DMS114 treated with DMSO at 0.1 percent for 48 hours (cell line): Measurements from ENCODE around the gene STK40.

Experiments
- DNase-seq: peaks from one replicate; lab custom pipeline; 2025; ENCODE audit not compliant: unreplicated experiment; lab: John Stamatoyannopoulos, UW

The STK40 gene

GRCh38 chr1:36398370-36398977, 12.8 kb upstream of the STK40 start:
- no peak for DNase-seq

DNA sequence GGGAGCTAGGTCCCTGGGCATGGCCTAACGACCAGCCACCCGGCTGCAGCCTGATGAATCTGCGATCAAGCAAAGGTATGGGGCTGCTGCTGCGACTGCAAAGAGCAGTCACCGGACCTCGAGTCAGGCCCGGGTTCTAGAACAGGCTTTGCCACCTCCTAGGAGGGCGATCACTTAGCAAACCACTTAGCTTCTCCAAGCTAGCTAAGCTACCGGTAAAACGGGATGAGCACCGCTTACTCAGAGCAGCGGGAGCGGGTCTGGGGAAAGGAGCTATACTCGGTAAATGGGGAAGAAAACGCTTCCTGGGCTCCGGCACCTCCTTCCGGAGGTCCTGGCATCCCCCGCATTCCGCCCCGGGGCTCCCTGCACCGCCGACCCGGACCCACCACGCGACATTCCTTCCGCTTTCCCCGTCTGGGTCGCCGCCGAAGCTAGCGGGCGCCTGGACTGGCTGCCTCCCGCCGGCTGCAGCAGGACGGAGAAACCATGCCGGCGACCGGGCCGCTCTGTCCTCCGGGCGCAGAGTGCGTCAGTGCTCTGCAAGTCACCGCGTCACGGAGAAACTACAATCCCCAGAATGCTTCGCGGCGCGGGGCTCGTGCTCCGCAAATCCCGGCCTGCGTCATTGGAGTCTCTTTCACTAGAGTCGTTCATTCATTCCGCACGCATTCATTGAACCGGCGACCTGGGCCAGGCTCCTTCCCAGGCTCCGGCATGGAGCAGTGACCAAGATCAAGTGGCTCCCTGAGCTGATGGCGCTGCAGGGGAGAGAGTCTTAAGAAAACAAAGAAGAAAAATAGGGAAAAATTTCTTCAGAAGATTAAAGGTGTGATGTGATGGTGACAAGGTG, 11.9 kb upstream of the STK40 start, which contains the start of gene LSM10:
LSM10 (minus strand) TSS at position 531 of the 853 bp plus-strand sequence. CDS start 3,779 bp downstream, outside the sequence.
- DNase-seq = peak; percentile 92

GRCh38 chr1:36397083-36397377, 11.3 kb upstream of the STK40 start:
- no peak for DNase-seq

DNA sequence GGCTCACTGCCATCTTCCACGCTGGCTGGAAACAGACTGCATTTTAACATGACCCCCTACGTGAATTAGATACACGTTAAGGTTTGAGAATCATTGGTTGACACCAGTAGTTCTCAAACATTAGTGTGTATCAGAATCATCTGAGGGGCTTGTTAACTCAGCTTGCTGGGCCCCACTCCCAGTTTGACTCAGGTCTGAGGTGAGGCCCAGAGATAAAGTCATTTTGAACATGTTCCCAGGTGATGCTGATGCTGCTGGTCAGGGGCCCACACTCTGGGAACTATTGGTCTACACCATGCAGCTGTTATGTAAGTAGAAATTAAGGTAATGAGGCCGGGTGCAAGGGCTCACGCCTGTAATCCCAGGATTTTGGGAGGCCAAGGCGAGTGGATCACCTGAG, 10.6 kb upstream of the STK40 start:
- no peak for DNase-seq

- DNase-seq = no peak
Measured at GRCh38 chr1:36393686-36394085, 8.0 kb upstream of the STK40 start.

GRCh38 chr1:36392836-36393235, 7.1 kb upstream of the STK40 start:
- no peak for DNase-seq

DNA sequence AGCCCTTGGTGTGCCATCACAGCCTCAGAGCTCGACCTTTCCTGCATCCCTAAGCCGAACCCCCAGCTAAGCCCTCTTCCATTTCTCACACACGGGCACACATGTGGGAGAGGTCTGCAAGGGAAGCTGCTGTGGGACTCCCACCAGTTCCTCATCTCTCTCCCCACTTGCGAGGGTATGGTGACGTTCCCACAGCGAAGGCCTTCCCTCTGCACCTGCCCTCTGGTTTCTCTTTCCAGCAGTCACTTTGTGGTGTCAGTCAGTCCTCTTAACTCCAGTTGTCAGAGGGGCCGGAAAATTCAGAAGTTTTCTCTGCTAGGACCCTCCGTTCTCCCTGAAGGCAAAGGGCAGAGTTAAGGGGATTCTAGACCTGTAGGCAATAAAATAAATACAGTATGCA, 5.5 kb upstream of the STK40 start:
- no peak for DNase-seq

GRCh38 chr1:36390411-36390810, 4.7 kb upstream of the STK40 start:
- DNase-seq = no peak

GRCh38 chr1:36389999-36390398, 4.3 kb upstream of the STK40 start:
- no peak for DNase-seq

- DNase-seq = no peak
Measured at GRCh38 chr1:36389261-36389660, 3.5 kb upstream of the STK40 start.

- DNase-seq = no peak
Measured at GRCh38 chr1:36387141-36387949, 1.6 kb upstream of the STK40 start.

DNA sequence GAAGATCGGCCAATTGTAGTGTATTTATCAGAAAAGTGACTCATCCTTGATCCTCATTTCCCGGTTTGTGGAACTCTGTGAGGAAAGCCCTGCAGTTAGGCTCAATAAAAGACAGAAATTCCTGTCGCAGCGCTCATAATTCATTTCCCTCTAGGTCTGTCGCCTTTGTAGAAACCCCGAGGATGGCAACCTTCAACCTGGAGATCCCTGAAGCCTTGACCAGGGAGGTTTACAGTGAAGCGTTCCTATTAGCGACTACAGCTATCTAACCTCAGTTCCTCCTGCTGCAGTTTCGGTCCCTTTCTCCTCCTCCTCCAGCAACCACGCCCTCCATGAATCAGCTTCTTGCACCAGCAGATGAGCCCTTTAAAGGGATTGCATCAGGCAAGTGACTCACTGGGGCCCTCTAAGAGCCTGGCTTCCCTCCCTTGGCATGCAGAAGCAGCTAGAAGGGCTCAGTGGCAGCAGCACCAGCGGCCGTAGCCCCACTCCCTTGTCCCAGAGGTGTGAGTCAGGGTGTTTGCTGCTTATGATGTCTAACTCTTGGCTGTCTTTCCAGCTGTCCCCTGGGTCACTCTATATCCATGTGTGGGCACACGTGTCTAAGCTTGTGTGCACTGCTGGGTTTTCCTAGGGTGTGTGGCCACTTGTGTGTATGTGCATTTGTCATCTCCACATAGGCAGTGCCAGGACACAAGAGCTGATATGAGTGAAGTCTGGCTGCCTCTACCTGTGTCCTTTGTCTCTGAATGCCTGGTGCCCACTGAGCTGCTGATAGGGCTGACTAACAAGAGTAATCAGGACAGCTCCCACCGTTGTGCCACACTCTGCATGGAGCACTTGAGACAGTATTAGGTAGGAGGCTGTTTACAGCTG, 779 bp upstream of the STK40 start:
- DNase-seq = peak; percentile 59

DNA sequence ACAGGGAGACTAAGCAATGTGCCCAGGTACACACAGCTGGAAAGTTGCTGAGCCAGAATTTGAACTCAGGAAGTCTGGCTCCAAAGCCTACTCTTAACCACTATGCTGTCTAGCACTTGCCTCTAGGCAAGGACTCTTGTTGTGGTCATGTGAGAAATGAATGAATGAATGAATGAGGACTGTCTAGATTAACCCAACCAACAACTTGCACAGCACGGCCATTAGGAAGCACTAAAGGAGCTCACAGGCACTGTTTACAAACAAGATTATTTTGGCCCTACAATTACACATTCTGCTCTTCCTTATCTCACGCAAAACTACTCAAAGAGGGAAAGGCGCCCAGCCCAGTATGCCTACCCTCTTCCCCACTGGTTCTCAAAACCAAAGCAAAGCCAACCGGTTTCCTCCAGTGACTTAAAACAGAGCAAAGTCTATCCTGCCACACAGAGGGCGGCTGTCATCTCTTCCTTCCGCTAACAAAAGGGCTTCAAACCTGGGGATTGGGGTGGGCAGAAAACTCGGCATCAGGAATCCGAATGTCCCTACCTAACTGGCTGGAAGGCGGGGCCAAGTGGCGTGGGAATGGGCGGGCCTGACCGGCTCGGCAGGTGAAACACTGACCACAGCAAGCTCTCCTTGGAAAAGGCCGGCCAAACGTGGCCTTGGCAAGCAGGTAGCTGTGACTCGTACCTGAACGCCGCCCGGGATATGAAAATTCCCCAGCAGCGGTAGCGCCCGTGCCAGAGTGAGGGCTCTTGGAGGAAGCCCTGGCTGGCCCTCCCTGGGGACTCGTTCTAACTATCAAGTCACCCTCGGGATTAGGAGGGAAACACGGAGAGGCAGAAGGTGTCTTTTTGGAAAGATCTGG, 948 bp downstream of the STK40 start:
- DNase-seq = no peak

GRCh38 chr1:36383240-36383639, 2.5 kb downstream of the STK40 start:
- DNase-seq = no peak

- no peak for DNase-seq
Measured at GRCh38 chr1:36382669-36383068, 3.1 kb downstream of the STK40 start.

DNA sequence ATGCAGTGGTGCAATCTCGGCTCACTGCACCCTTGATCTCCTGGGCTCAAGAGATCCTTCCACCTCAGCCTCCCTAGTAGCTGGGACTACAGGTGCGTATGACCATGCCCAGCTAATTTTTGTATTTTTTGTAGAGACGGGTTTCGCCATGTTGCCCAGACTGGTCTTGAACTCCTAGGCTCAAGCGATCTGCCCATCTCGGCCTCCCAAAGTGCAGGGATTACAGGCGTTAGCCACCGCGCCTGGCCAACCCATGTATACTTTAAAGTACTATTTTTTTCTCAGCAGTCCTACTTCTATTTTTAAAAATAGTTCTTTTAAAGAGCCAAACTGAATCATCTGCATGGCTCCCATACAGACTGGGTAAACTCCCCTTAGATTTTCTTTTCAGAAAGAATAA, 3.5 kb downstream of the STK40 start:
- no peak for DNase-seq

GRCh38 chr1:36381405-36381804, 4.3 kb downstream of the STK40 start:
- DNase-seq = no peak

DNA sequence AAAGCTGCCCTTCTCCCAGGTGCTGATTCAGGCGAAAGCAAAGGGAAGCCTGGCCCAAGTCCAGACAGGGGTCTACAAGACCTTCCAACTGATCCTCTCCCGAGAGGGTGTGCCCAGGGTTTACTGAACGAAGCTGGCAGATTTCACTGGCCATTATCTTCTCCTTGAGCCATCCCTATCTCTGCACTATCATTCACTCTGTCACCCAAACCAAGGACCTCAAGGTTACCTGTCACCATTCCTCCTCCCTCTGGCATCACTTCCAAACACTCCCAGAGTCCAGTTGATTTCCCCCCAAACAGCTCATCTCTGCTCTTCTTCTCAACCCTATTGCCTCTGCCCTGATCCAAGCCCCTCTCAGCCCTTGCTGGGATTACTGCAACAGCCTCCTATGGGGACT, 4.9 kb downstream of the STK40 start:
- no peak for DNase-seq

DNA sequence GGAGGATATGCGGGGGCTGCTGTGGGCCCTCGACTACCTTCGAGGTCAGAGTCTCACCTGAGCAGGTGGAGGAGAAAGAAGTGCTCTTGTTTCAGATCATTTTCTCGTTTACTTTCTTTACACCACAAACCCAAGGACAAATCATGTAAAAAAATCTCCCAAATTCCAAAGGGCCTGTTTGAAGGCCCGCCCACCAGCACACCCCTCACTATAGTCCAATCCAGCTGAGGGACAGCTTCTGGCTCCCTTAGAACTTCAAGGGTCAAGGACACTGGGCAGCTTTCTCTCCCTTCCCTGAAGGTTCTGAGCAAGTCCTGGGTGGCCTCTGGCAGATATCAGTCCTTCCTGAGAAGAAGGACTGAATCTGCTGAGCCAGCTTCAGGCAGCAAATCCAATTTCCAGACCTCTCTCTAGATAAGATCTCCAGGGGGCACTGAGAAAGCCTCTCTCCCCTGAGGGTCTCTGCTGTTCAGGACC, 5.5 kb downstream of the STK40 start:
- DNase-seq = no peak
